Lung (tissue), 12 donors: ENCODE results near the gene AUP1. TPM values are rescaled to one million over a fixed set of nuclear protein-coding genes. Genes with fewer than 3 reads are reported as not detected.
A peak's percentile ranks its signal among the peaks of the same experiment; 100 is the strongest.

ENCODE experiments used
- ATAC-seq: fragments of 200-7000 bp; cut with Tn5 transposase; one replicate; pipeline ENCODE4 v1.9.1; 2020; ENCODE audit warnings: moderate number of reproducible peaks; ENCODE audit not compliant: insufficient read depth, low FRiP score
- DNase-seq, 3 donors: peaks; one replicate each; pipeline ENCODE4 v3.0.0-alpha.2; 2013 to 2017
- H3K27ac ChIP-seq, 2 donors: one replicate each; pipeline ENCODE4 v1.5.1; 2013; ENCODE audit warnings: mild to moderate bottlenecking in 2 of 2, moderate library complexity in 2 of 2, control low read depth in 1 of 2, inconsistent platforms in 1 of 2, low read depth in 1 of 2, low read length in 1 of 2
- H3K27me3 ChIP-seq, 3 donors: one replicate each; pipeline ENCODE4 v1.5.1; 2013; ENCODE audit warnings: low read length in 2 of 3; ENCODE audit not compliant: control insufficient read depth in 3 of 3, insufficient read depth in 3 of 3
- H3K36me3 ChIP-seq, 4 donors: one replicate each; pipeline ENCODE4 v1.5.1; 2013; ENCODE audit warnings: low read length in 4 of 4, mild to moderate bottlenecking in 1 of 4, moderate library complexity in 1 of 4; ENCODE audit not compliant: control insufficient read depth in 4 of 4, insufficient read depth in 4 of 4
- H3K4me1 ChIP-seq, 5 donors: one replicate each; pipeline ENCODE4 v1.5.1; 2013; ENCODE audit warnings: low read length in 5 of 5, mild to moderate bottlenecking in 2 of 5, moderate library complexity in 1 of 5; ENCODE audit not compliant: control insufficient read depth in 5 of 5, insufficient read depth in 5 of 5
- H3K4me3 ChIP-seq: one replicate; pipeline ENCODE4 v1.5.1; 2013; ENCODE audit warnings: mild to moderate bottlenecking, control low read depth, moderate library complexity
- H3K9ac ChIP-seq, 2 donors: one replicate each; pipeline ENCODE4 v1.5.1; 2013; ENCODE audit warnings: low read length in 2 of 2, control low read depth in 1 of 2; ENCODE audit not compliant: insufficient read depth in 1 of 2
- H3K9me3 ChIP-seq, 4 donors: one replicate each; pipeline ENCODE4 v1.5.1; 2013; ENCODE audit warnings: low read length in 3 of 4, mild to moderate bottlenecking in 1 of 4, moderate library complexity in 1 of 4; ENCODE audit not compliant: control insufficient read depth in 4 of 4, insufficient read depth in 3 of 4
- WGBS, 2 donors: extraction: QIAGEN DNeasy Blood & Tissue Kit; methylation state at CpG; one replicate each; pipeline ENCODE4 v1.1.7; 2013; 5-methylcytosine and 5-hydroxymethylcytosine counted together
- polyA plus RNA-seq, 2 donors: library from polyadenylated mRNA; stranded (reverse); fragments of 200-250 nt; gene quantifications; one replicate each; pipeline ENCODE4 v1.2.1, GENCODE V29; 2013
- total RNA-seq, 2 donors: library from RNA; depleted of rRNA in 1 of 2; stranded (reverse); fragments of >200 nt in 1 of 2; gene quantifications; one replicate each; pipeline ENCODE4 v1.2.1, GENCODE V29; 2014 to 2021
- TF ChIP-seq, protein P1 (sequence below): IDR thresholded peaks from 2 replicates; pipeline ENCODE4 v1.5.1; 2012; ENCODE audit warnings: mild to moderate bottlenecking; ENCODE audit errors: control extremely low read depth, extremely low read depth
- donor health status: control.
- donor health status: control.
- donor health status: Bipolar disorder and iron deficiency.
- donor health status: healthy.
- donor health status: DM: yes; HTN: yes; CAD: no.

AUP1 gene
- total and polyA plus RNA-seq, 4 donors, result 65.6 to 185 (median 129) TPM

DNA sequence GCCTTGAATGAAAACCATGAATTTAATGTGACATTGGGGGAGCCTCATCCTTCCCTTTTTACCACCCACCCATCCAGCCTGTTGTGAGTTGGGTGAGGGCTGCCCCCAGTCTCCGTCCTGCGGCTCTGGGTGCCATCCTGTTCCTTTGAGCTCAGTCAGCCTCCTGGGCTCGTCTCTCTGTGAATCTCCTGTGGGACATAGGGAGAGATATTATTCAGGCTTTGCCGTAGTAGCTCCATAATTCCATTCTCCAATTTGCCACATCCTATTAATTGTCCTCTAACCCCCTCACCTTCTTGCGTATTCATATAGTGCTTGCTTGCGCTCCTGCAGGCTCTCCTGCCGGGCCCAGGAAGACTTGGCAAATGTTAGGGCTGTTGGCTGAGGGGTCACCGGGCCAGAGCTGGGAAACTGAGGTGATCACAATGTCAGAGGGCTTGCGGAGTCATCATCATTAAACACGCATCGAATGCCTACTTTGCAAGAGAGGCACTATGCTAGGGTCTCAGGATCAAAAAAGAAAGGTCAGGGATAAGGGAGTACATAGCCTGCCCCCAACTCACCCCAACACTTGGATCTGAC lies 2.8 kb downstream of the AUP1 start:
- WGBS, 2 donors, result 96% methylated on average over 11 of the region's 11 CpGs
- Histone ChIP-seq H3K36me3 (peaks cover 9 to 26% (median 24%) of the 10 kb centered on the region in 4 donors), H3K4me3 (no peak overlapping the region), H3K27me3 (peaks cover 0 to 4% (median 0%) of the 10 kb centered on the region in 3 donors), H3K9me3 (no peaks in the 10 kb centered on the region), H3K4me1 (peaks cover 8 to 23% (median 11%) of the 10 kb centered on the region in 5 donors), H3K27ac (no peak overlapping the region), H3K9ac (no peak overlapping the region)
- no peak for DNase-seq
- ATAC-seq, result no peak
- TF ChIP-seq, protein P1, sequence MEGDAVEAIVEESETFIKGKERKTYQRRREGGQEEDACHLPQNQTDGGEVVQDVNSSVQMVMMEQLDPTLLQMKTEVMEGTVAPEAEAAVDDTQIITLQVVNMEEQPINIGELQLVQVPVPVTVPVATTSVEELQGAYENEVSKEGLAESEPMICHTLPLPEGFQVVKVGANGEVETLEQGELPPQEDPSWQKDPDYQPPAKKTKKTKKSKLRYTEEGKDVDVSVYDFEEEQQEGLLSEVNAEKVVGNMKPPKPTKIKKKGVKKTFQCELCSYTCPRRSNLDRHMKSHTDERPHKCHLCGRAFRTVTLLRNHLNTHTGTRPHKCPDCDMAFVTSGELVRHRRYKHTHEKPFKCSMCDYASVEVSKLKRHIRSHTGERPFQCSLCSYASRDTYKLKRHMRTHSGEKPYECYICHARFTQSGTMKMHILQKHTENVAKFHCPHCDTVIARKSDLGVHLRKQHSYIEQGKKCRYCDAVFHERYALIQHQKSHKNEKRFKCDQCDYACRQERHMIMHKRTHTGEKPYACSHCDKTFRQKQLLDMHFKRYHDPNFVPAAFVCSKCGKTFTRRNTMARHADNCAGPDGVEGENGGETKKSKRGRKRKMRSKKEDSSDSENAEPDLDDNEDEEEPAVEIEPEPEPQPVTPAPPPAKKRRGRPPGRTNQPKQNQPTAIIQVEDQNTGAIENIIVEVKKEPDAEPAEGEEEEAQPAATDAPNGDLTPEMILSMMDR, result no peak

DNA sequence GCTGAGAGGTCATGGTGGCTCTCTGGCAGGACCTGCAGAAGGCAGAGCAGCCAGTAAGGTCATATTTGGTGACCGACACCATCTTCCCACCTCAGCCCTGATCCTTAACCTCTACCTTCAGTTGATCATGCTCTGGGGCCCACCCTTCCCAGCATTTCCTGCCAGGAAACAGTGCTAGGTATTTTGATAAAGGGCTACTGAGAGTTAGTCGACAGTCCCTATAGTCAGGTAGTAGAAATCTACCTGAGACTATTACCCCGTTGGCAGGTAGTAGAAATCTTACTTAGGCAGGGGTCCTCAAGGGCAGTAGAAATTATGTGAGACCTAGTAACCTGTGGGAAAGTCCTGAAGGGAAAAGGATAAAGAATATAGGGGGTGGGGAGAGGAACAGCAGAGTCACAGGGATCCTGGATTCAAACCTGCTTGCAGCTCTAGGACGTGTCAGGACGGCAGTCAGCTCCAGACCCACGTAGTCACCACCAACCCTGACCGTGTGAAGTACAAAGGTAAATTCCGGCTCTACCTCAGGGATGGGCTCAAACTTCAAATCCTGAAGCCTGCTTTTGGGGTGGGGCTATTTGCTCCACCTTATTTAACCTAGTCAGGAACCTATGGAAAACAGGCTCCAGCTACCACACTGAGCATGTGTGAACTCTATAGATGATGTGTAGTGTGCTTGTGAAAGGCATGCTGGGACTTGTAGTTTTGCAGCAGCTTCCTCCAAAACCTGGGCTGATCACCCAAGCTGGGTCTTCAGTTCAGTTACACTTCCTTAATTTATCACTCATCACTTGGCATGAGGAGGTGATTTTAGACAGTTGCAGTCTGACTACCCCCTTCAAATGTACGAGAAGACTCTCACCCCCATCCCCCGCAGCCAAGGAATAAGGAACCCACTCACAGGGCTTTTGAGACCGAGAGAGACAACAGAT lies 3.5 kb downstream of the AUP1 start, which contains the start of gene DQX1:
Gene DQX1 (minus strand): TSS at position 515 of the 932 bp plus-strand sequence. CDS start 502 bp downstream, at position 13.
- no peak within 1 kb of the TSS for H3K4me3 ChIP-seq
- ATAC-seq, result no peak
- no peak within 1 kb of the TSS for H3K27ac ChIP-seq
- no peaks in the 10 kb centered on the region for H3K9me3 ChIP-seq
- WGBS, 2 donors, result 80 to 87% methylated on average over 11 of the region's 11 CpGs
- H3K4me1 ChIP-seq, result peaks cover 8 to 17% (median 10%) of the 10 kb centered on the region in 5 donors
- H3K27me3 ChIP-seq, result peaks cover 0 to 4% (median 0%) of the 10 kb centered on the region in 3 donors
- H3K36me3 ChIP-seq, result peaks cover 9 to 23% (median 21%) of the 10 kb centered on the region in 4 donors
- no peak within 1 kb of the TSS for H3K9ac ChIP-seq
- peak in 1 of 3 donors; percentile 35 for DNase-seq
- TF ChIP-seq, protein P1, result no peak

DNA sequence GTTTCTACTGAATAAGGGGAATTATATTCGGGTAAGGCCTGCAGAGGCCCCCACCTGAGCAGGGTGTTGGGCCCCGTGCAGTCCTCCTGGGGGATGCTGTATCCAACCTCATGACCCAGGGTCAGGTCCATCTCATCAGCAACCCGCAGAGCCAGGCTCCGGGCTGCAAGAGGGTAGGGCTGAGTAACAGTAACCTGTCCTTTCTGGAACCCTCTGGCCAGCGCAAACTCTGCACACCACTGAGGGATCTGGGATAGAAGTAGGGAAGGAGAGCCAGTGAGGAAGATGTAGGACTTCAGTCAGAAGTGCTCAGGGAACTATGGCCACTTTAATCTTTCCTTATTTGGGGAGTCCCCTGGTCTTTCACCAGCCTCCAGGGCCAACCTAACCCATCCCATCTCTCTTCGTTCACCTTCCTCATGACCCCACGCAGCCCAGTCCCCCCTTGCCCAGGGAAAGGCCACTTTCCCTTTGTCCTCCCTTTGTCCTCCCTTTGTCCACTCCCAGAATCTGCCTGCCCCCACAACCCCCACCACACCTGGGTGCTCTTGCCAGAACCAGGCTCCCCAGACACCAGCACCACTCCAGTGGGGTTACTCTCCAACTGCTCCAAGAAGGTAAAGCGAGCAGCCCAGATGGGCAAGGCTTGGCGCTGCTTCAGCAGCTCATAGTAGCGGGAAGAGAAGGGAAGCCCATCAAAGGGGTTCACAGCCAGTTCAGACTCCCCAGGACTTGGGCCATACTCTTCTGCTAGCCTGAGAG lies 4.4 kb downstream of the AUP1 start:
- Histone ChIP-seq H3K4me3 (no peak overlapping the region), H3K27ac (no peak overlapping the region), H3K36me3 (peaks cover 9 to 23% (median 21%) of the 10 kb centered on the region in 4 donors), H3K9ac (no peak overlapping the region), H3K27me3 (peaks cover 0 to 11% (median 3%) of the 10 kb centered on the region in 3 donors), H3K4me1 (peaks cover 6 to 11% (median 7%) of the 10 kb centered on the region in 5 donors), H3K9me3 (no peaks in the 10 kb centered on the region)
- 94 to 97% methylated on average over 10 of the region's 10 CpGs for WGBS, 2 donors
- no peak for DNase-seq
- TF ChIP-seq, protein P1, result no peak
- no peak for ATAC-seq
